ENCODE measurements around the gene LMNB1. TPM values are rescaled to one million over a fixed set of nuclear protein-coding genes. Genes with fewer than 3 reads are reported as not detected.
"Not testable (repeated sequence)": the region's sequence is repeated elsewhere in the genome, so short reads cannot be mapped to it uniquely, and the experiment has no call there.

The LMNB1 gene
- polyA plus RNA-seq, result 1.1 to 13.7 TPM (median 11.0 TPM) in 3 replicates
- polyA plus RNA-seq (2011; ENCODE audit: low read depth), result 0.84 TPM
- polyA plus RNA-seq (2011; cell fraction: cytosol; rRNA removed), result 2.1 and 4.0 TPM in 2 replicates
- 2.3 and 3.1 TPM in 2 replicates for polyA plus RNA-seq (2011; cell fraction: nucleus; rRNA removed)
- polyA plus RNA-seq (2012; ENCODE audit: low replicate concordance), result 0.69 and 15.0 TPM in 2 replicates
- 0.43 to 6.3 TPM (median 5.8 TPM) in 3 replicates for polyA minus RNA-seq
- polyA minus RNA-seq (2011; cell fraction: cytosol; rRNA and poly(A)+ RNA removed), result 4.8 TPM
- 2.2 and 2.9 TPM in 2 replicates for polyA minus RNA-seq (2011; cell fraction: nucleus; rRNA and poly(A)+ RNA removed)

- H3K36me3 ChIP-seq (ENCODE audit: control insufficient read depth in 2 of 2, extremely low read depth in 1 of 2, insufficient read depth in 2 of 2, low read length in 2 of 2), result no peaks in the 10 kb centered on the region
- H3K9me3 ChIP-seq (ENCODE audit: control insufficient read depth, low read depth, low read length), result no peaks in the 10 kb centered on the region
- peaks cover 37% of the 10 kb centered on the region for H3K79me2 ChIP-seq (ENCODE audit: control insufficient read depth, insufficient read depth, low read length)
- DNase-seq (ENCODE audit: low read depth, low spot score) (no peak), FAIRE-seq (no peak)
- H3K27me3 ChIP-seq (ENCODE audit: control insufficient read depth, extremely low read depth, insufficient read depth, low read length), result no peaks in the 10 kb centered on the region
- peaks cover 20% of the 10 kb centered on the region for H3K4me1 ChIP-seq (ENCODE audit: control insufficient read depth, extremely low read depth, insufficient read depth, low read length)
- dilution Hi-C loops (cut with MboI; ENCODE audit: extremely low pct_ligation_motif_present, low sequenced_read_pairs), result no loop called here
- H3K9me1 ChIP-seq (ENCODE audit: control insufficient read depth, extremely low read depth, insufficient read depth, low read length), result no peaks in the 10 kb centered on the region
- H4K20me1 ChIP-seq (ENCODE audit: control insufficient read depth, extremely low read depth, insufficient read depth, low read length), result no peaks in the 10 kb centered on the region
- H2AFZ ChIP-seq (ENCODE audit: control insufficient read depth, low read length), result peak within 1 kb of the TSS; percentile 91
- peak within 1 kb of the TSS; percentile 93 for H3K4me2 ChIP-seq (ENCODE audit: control insufficient read depth, extremely low read depth, insufficient read depth, low read depth, low read length)
- TF ChIP-seq, protein P1, sequence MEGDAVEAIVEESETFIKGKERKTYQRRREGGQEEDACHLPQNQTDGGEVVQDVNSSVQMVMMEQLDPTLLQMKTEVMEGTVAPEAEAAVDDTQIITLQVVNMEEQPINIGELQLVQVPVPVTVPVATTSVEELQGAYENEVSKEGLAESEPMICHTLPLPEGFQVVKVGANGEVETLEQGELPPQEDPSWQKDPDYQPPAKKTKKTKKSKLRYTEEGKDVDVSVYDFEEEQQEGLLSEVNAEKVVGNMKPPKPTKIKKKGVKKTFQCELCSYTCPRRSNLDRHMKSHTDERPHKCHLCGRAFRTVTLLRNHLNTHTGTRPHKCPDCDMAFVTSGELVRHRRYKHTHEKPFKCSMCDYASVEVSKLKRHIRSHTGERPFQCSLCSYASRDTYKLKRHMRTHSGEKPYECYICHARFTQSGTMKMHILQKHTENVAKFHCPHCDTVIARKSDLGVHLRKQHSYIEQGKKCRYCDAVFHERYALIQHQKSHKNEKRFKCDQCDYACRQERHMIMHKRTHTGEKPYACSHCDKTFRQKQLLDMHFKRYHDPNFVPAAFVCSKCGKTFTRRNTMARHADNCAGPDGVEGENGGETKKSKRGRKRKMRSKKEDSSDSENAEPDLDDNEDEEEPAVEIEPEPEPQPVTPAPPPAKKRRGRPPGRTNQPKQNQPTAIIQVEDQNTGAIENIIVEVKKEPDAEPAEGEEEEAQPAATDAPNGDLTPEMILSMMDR (optimal IDR thresholded peaks at IDR 0.05 in 1 of 3, IDR thresholded peaks at IDR 0.05 in 1 of 3, conservative IDR thresholded peaks at IDR 0.05 in 1 of 3; ENCODE audit: extremely low read depth in 1 of 3, insufficient read depth in 2 of 3, low read length in 3 of 3), result no peak
- TF ChIP-seq EZH2 (IDR thresholded peaks at IDR 0.05; ENCODE audit: low read length), result no peak
- peak within 1 kb of the TSS; percentile 71 for H3K27ac ChIP-seq (ENCODE audit: control insufficient read depth, insufficient read depth, low read length)
- H3K4me3 ChIP-seq (ENCODE audit: control insufficient read depth in 2 of 3, extremely low read depth in 1 of 3, insufficient read depth in 2 of 3, low read depth in 1 of 3, low read length in 3 of 3), result peak within 1 kb of the TSS; percentile 53 to 85 (median 77)
- peak within 1 kb of the TSS; percentile 77 for H3K9ac ChIP-seq (ENCODE audit: control insufficient read depth, extremely low read depth, insufficient read depth, low read length)
These were observed at the start of gene LMNB1 for GRCh38 chr5:126776499-126777256. Gene LMNB1 (plus strand): TSS chr5:126777136. CDS start chr5:126777509, 373 bp downstream.

DNA sequence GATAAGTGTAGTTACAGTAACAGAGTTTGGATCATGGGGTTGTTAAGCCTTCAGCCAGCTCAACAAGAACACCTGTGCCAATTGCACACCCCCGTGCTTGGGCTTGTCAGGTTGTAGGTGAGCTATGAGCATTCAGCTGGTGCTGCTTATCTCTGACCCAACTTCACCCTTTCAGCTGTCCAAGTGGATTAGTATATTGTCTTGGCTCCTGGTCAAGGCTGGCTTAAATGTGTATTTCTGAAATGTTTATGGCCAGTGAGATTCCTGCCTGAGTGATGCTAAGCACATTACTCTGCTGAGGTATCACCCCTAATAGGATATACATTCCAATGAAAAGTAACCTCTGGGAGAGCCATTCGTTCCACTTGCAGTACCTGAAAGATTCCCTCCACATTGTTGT is 44.2 kb upstream of the LMNB1 start:
- no peak overlapping the region for H3K27ac ChIP-seq (ENCODE audit: control insufficient read depth, insufficient read depth, low read length)
- DNase-seq (ENCODE audit: low read depth, low spot score) (no peak), FAIRE-seq (no peak)
- H3K4me1 ChIP-seq (ENCODE audit: control insufficient read depth, extremely low read depth, insufficient read depth, low read length), result no peaks in the 10 kb centered on the region
- no peaks in the 10 kb centered on the region for H4K20me1 ChIP-seq (ENCODE audit: control insufficient read depth, extremely low read depth, insufficient read depth, low read length)
- H3K4me3 ChIP-seq (ENCODE audit: control insufficient read depth in 2 of 3, extremely low read depth in 1 of 3, insufficient read depth in 2 of 3, low read depth in 1 of 3, low read length in 3 of 3), result no peak overlapping the region
- H3K27me3 ChIP-seq (ENCODE audit: control insufficient read depth, extremely low read depth, insufficient read depth, low read length), result peaks cover 2% of the 10 kb centered on the region
- no peaks in the 10 kb centered on the region for H3K79me2 ChIP-seq (ENCODE audit: control insufficient read depth, insufficient read depth, low read length)
- H3K9me1 ChIP-seq (ENCODE audit: control insufficient read depth, extremely low read depth, insufficient read depth, low read length), result no peaks in the 10 kb centered on the region
- H3K9ac ChIP-seq (ENCODE audit: control insufficient read depth, extremely low read depth, insufficient read depth, low read length), result no peak overlapping the region
- H3K4me2 ChIP-seq (ENCODE audit: control insufficient read depth, extremely low read depth, insufficient read depth, low read depth, low read length), result no peak overlapping the region
- dilution Hi-C loops (cut with MboI; ENCODE audit: extremely low pct_ligation_motif_present, low sequenced_read_pairs), result no loop called here
- no peaks in the 10 kb centered on the region for H3K36me3 ChIP-seq (ENCODE audit: control insufficient read depth in 2 of 2, extremely low read depth in 1 of 2, insufficient read depth in 2 of 2, low read length in 2 of 2)
- H2AFZ ChIP-seq (ENCODE audit: control insufficient read depth, low read length), result no peak overlapping the region
- no peaks in the 10 kb centered on the region for H3K9me3 ChIP-seq (ENCODE audit: control insufficient read depth, low read depth, low read length)
- TF ChIP-seq, protein P1 (optimal IDR thresholded peaks at IDR 0.05 in 1 of 3, IDR thresholded peaks at IDR 0.05 in 1 of 3, conservative IDR thresholded peaks at IDR 0.05 in 1 of 3; ENCODE audit: extremely low read depth in 1 of 3, insufficient read depth in 2 of 3, low read length in 3 of 3), result no peak
- no peak for TF ChIP-seq EZH2 (IDR thresholded peaks at IDR 0.05; ENCODE audit: low read length)

DNA sequence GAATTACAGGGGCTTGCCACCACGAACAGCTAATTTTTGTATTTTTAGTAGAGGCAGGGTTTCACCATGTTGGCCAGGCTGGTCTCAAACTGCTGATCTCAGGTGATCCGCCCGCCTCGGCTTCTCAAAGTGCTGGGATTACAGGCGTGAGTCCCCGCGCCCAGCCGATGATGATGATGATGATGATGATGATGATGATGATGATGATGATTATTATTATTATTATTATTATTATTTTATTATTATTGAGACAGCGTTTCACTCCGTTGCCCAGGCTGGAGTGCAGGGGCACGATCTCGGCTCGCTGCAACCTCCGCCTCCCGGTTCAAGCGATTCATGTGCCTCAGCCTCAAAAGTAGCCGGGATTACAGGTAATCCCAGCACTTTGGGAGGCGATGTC is 42.4 kb upstream of the LMNB1 start:
- DNase-seq (ENCODE audit: low read depth, low spot score); H4K20me1 ChIP-seq (ENCODE audit: control insufficient read depth, extremely low read depth, insufficient read depth, low read length); H3K79me2 ChIP-seq (ENCODE audit: control insufficient read depth, insufficient read depth, low read length); H3K4me1 ChIP-seq (ENCODE audit: control insufficient read depth, extremely low read depth, insufficient read depth, low read length); FAIRE-seq; H3K9me3 ChIP-seq (ENCODE audit: control insufficient read depth, low read depth, low read length); dilution Hi-C loops (cut with MboI; ENCODE audit: extremely low pct_ligation_motif_present, low sequenced_read_pairs); H2AFZ ChIP-seq (ENCODE audit: control insufficient read depth, low read length); H3K27ac ChIP-seq (ENCODE audit: control insufficient read depth, insufficient read depth, low read length); H3K4me3 ChIP-seq (ENCODE audit: control insufficient read depth in 2 of 3, extremely low read depth in 1 of 3, insufficient read depth in 2 of 3, low read depth in 1 of 3, low read length in 3 of 3); H3K9me1 ChIP-seq (ENCODE audit: control insufficient read depth, extremely low read depth, insufficient read depth, low read length); H3K36me3 ChIP-seq (ENCODE audit: control insufficient read depth in 2 of 2, extremely low read depth in 1 of 2, insufficient read depth in 2 of 2, low read length in 2 of 2); H3K27me3 ChIP-seq (ENCODE audit: control insufficient read depth, extremely low read depth, insufficient read depth, low read length); H3K4me2 ChIP-seq (ENCODE audit: control insufficient read depth, extremely low read depth, insufficient read depth, low read depth, low read length); H3K9ac ChIP-seq (ENCODE audit: control insufficient read depth, extremely low read depth, insufficient read depth, low read length): not testable (repeated sequence)

All from keratinocyte (primary cell).